Natural killer cell (primary cell): Measurements from ENCODE around the gene LRIG1. TPM values are rescaled to one million over a fixed set of nuclear protein-coding genes. Genes with fewer than 3 reads are reported as not detected.
"Not testable (repeated sequence)": the region's sequence is repeated elsewhere in the genome, so short reads cannot be mapped to it uniquely, and the experiment has no call there.

Experiments used
- ATAC-seq, 3 donors: fragments of 150-1000 bp in 2 of 3; fragments of 200-7000 bp in 1 of 3; cut with Tn5 transposase; 1 replicate in 1 of 3; 2 replicates in 2 of 3; pipeline ENCODE4 v1.10.0; 2021; ENCODE audit warnings: mild to moderate bottlenecking in 2 of 3, moderate library complexity in 2 of 3
- DNase-seq, 2 donors: peaks; one replicate each; pipeline versions ENCODE4 v3.0.0 to v3.0.0-alpha.2; 2013 to 2021; ENCODE audit warnings: mixed read lengths in 1 of 2
- H3K27ac ChIP-seq: one replicate; pipeline ENCODE4 v1.5.1; 2013; ENCODE audit warnings: mild to moderate bottlenecking, low read length
- H3K27me3 ChIP-seq: one replicate; pipeline ENCODE4 v1.6.1; 2013; ENCODE audit warnings: low read length; ENCODE audit not compliant: control insufficient read depth, insufficient read depth
- H3K36me3 ChIP-seq: one replicate; pipeline ENCODE4 v1.6.1; 2013; ENCODE audit warnings: low read length; ENCODE audit not compliant: control insufficient read depth, insufficient read depth
- H3K4me1 ChIP-seq: one replicate; pipeline ENCODE4 v1.6.1; 2013; ENCODE audit warnings: low read length; ENCODE audit not compliant: control insufficient read depth, insufficient read depth
- H3K4me3 ChIP-seq: one replicate; pipeline ENCODE4 v1.5.1; 2013; ENCODE audit warnings: low read length
- H3K9me3 ChIP-seq: one replicate; pipeline ENCODE4 v1.6.1; 2013; ENCODE audit warnings: low read length; ENCODE audit not compliant: control insufficient read depth, insufficient read depth
- H3K27ac Mint-ChIP-seq, 2 donors: one replicate each; pipeline ENCODE4 v1.8.0; 2022; ENCODE audit warnings: mild to moderate bottlenecking in 2 of 2, mixed read lengths in 2 of 2, moderate library complexity in 1 of 2
- H3K27me3 Mint-ChIP-seq, 2 donors: one replicate each; pipeline ENCODE4 v1.8.0; 2022; ENCODE audit warnings: low read depth in 2 of 2, mixed read lengths in 2 of 2
- H3K36me3 Mint-ChIP-seq: one replicate; pipeline ENCODE4 v1.8.0; 2022; ENCODE audit warnings: mixed read lengths
- H3K4me1 Mint-ChIP-seq, 2 donors: one replicate each; pipeline ENCODE4 v1.8.0; 2022; ENCODE audit warnings: mixed read lengths in 2 of 2
- H3K4me3 Mint-ChIP-seq: one replicate; pipeline ENCODE4 v1.8.0; 2022; ENCODE audit warnings: mild to moderate bottlenecking, moderate library complexity, mixed read lengths
- H3K9me3 Mint-ChIP-seq, 2 donors: one replicate each; pipeline ENCODE4 v1.8.0; 2022; ENCODE audit warnings: mixed read lengths in 2 of 2
- CTCF ChIP-seq: fragments of 200-600 bp; IDR thresholded peaks from one replicate; pipeline ENCODE4 v1.8.0; 2022; ENCODE audit warnings: antibody characterized with exemption
- WGBS: methylation state at CpG from one replicate; pipeline ENCODE4 v1.1.7; 2013; ENCODE audit warnings: missing lambda C conversion rate; ENCODE audit not compliant: insufficient coverage; 5-methylcytosine and 5-hydroxymethylcytosine counted together
- intact Hi-C: fragments of 100-400 bp; cut with micrococcal nuclease; formaldehyde crosslinking; loops from one replicate; pipeline ENCODE4 v1.14.2; 2022
- total RNA-seq, 4 donors: library from RNA; stranded (reverse); fragments of 120-200 nt in 1 of 4; gene quantifications; one replicate each; pipeline versions ENCODE4 v1.2.3 to v1.2.4, GENCODE V29; 2013 to 2022

Gene LRIG1
- total RNA-seq, 3 donors from 2014 or later (not counting 1 experiment from before 2014, with no cell fraction given): 5.5 to 10.6 (median 8.5) TPM

GRCh38 chr3:66421144-66421543, 79.7 kb downstream of the LRIG1 start:
- H3K27me3 ChIP-seq, H3K9me3 Mint-ChIP-seq, DNase-seq, H3K4me3 Mint-ChIP-seq, H3K36me3 Mint-ChIP-seq, H3K4me1 ChIP-seq, H3K4me3 ChIP-seq, H3K27ac ChIP-seq, H3K27ac Mint-ChIP-seq, intact Hi-C loops, ATAC-seq, H3K36me3 ChIP-seq, H3K27me3 Mint-ChIP-seq: not testable (repeated sequence)
- 100% methylated on average over 3 of the region's 3 CpGs for WGBS
- H3K9me3 ChIP-seq: peaks cover 13% of the 10 kb centered on the region
- peaks cover 17 to 18% of the 10 kb centered on the region in 2 donors for H3K4me1 Mint-ChIP-seq

- peaks cover 6% of the 10 kb centered on the region for H3K36me3 Mint-ChIP-seq
These were observed 81.8 kb downstream of the LRIG1 start for GRCh38 chr3:66419036-66419435.

GRCh38 chr3:66418475-66418931, 82.3 kb downstream of the LRIG1 start:
- TF ChIP-seq CTCF: no peak
- H3K4me3 Mint-ChIP-seq: no peak overlapping the region
- 88% methylated on average over 12 of the region's 12 CpGs for WGBS
- no peak overlapping the region for H3K27ac ChIP-seq
- no peaks in the 10 kb centered on the region for H3K27me3 ChIP-seq
- DNase-seq: no peak
- H3K27ac Mint-ChIP-seq: no peak overlapping the region
- peak in 1 of 3 donors; percentile 30 for ATAC-seq
- no peaks in the 10 kb centered on the region for H3K36me3 ChIP-seq
- H3K27me3 Mint-ChIP-seq: no peaks in the 10 kb centered on the region
- no peaks in the 10 kb centered on the region for H3K4me1 ChIP-seq
- H3K9me3 ChIP-seq: peaks cover 13% of the 10 kb centered on the region
- peaks cover 6% of the 10 kb centered on the region for H3K36me3 Mint-ChIP-seq
- intact Hi-C loops: no loop called here
- peaks cover 17 to 18% of the 10 kb centered on the region in 2 donors for H3K4me1 Mint-ChIP-seq
- H3K4me3 ChIP-seq: no peak overlapping the region
- H3K9me3 Mint-ChIP-seq: peaks cover 0 to 2% of the 10 kb centered on the region in 2 donors

More at GRCh38 chr3:66419036-66419435, 81.8 kb downstream of the LRIG1 start:
- Mint-ChIP-seq H3K9me3 (peaks cover 0 to 2% of the 10 kb centered on the region in 2 donors), H3K27me3 (no peaks in the 10 kb centered on the region), H3K4me1 (peaks cover 17 to 18% of the 10 kb centered on the region in 2 donors), H3K27ac (no peak overlapping the region), H3K4me3 (no peak overlapping the region)
- Histone ChIP-seq H3K27ac (no peak overlapping the region), H3K4me1 (no peaks in the 10 kb centered on the region), H3K27me3 (no peaks in the 10 kb centered on the region), H3K4me3 (no peak overlapping the region), H3K36me3 (no peaks in the 10 kb centered on the region), H3K9me3 (peaks cover 13% of the 10 kb centered on the region)
- DNase-seq (no peak), ATAC-seq (no peak)
- TF ChIP-seq CTCF: no peak
- 97% methylated on average over 14 of the region's 14 CpGs for WGBS
- intact Hi-C loops: no loop called here

GRCh38 chr3:66416556-66417304, 84.1 kb downstream of the LRIG1 start:
- Histone ChIP-seq H3K4me3 (no peak overlapping the region), H3K4me1 (no peaks in the 10 kb centered on the region), H3K9me3 (peaks cover 10% of the 10 kb centered on the region), H3K27me3 (no peaks in the 10 kb centered on the region), H3K36me3 (no peaks in the 10 kb centered on the region), H3K27ac (no peak overlapping the region)
- no peak overlapping the region for H3K4me3 Mint-ChIP-seq
- no peak overlapping the region for H3K27ac Mint-ChIP-seq
- ATAC-seq (no peak), DNase-seq (no peak)
- no peaks in the 10 kb centered on the region for H3K36me3 Mint-ChIP-seq
- peaks cover 17 to 18% of the 10 kb centered on the region in 2 donors for H3K4me1 Mint-ChIP-seq
- no peaks in the 10 kb centered on the region for H3K27me3 Mint-ChIP-seq
- intact Hi-C loops: no loop called here
- peaks cover 0 to 2% of the 10 kb centered on the region in 2 donors for H3K9me3 Mint-ChIP-seq
- WGBS: 92% methylated on average over 14 of the region's 14 CpGs
- TF ChIP-seq CTCF: no peak
